HepG2 (cell line): ENCODE measurements around the gene MUC6. TPM values are rescaled to one million over a fixed set of nuclear protein-coding genes. Genes with fewer than 3 reads are reported as not detected.

Source experiments
- AGO1 ChIP-seq: fragments of 200-400 bp; formaldehyde crosslinking; IDR thresholded peaks from 2 replicates; pipeline ENCODE4 v1.6.1; 2017; ENCODE audit warnings: mild to moderate bottlenecking, low read depth, low read length, moderate library complexity; ENCODE audit not compliant: poor library complexity, severe bottlenecking
- DMAP1 ChIP-seq: IDR thresholded peaks from 2 replicates; pipeline ENCODE4 v1.6.1; 2016
- GATAD2A ChIP-seq: IDR thresholded peaks from 2 replicates; pipeline ENCODE4 v1.6.1; 2016
- MEIS1 ChIP-seq: sonication (generic); formaldehyde crosslinking; IDR thresholded peaks from 2 replicates; pipeline ENCODE4 v1.9.0; 2021; ENCODE audit warnings: mild to moderate bottlenecking, missing genetic modification reagents, moderate library complexity, borderline replicate concordance
- NAIF1 ChIP-seq: sonication (generic); formaldehyde crosslinking; IDR thresholded peaks from 2 replicates; pipeline ENCODE4 v1.5.0; 2020; ENCODE audit warnings: mild to moderate bottlenecking, missing genetic modification reagents, borderline replicate concordance
- PRPF4 ChIP-seq: fragments of 200-400 bp; formaldehyde crosslinking; IDR thresholded peaks from 2 replicates; pipeline ENCODE4 v1.6.1; 2016; ENCODE audit warnings: low read length, low read depth; ENCODE audit not compliant: poor library complexity, severe bottlenecking
- SUZ12 ChIP-seq: fragments of 150-350 bp; IDR thresholded peaks from 2 replicates; pipeline ENCODE4 v1.6.1; 2014; ENCODE audit warnings: low read depth, low read length
- ZNF282 ChIP-seq: fragments of 450-650 bp; IDR thresholded peaks from 2 replicates; pipeline ENCODE4 v1.6.1; 2018; ENCODE audit not compliant: partially characterized antibody
- ZNF484 ChIP-seq: sonication (generic); formaldehyde crosslinking; IDR thresholded peaks from 2 replicates; pipeline ENCODE4 v1.5.1; 2020; ENCODE audit warnings: mild to moderate bottlenecking, low read depth, missing genetic modification reagents, borderline replicate concordance
- ZNF619 ChIP-seq: sonication (generic); formaldehyde crosslinking; IDR thresholded peaks from 2 replicates; pipeline ENCODE4 v1.4.0; 2020; ENCODE audit warnings: mild to moderate bottlenecking, missing genetic modification reagents
- ZNF768 ChIP-seq: sonication (generic); formaldehyde crosslinking; IDR thresholded peaks from 2 replicates; pipeline ENCODE4 v1.4.0; 2020; ENCODE audit warnings: missing genetic modification reagents
- polyA plus RNA-seq, 8 experiments: library from polyadenylated mRNA; depleted of rRNA in 3 of 8; stranded (reverse) in 7 of 8; unstranded in 1 of 8; fragments of >200 nt; fragmentation: Illumina TruSeq in 4 of 8; extraction: Trizol in 4 of 8; gene quantifications; 2 replicates each; pipeline versions ENCODE4 v1.2.1 to v1.2.3, GENCODE V29; 2011 to 2016; ENCODE audit warnings: low read depth in 4 of 8, missing spikeins in 1 of 8, mixed read lengths in 1 of 8; ENCODE audit not compliant: insufficient read depth in 1 of 8
- total RNA-seq, 5 experiments: library from RNA; depleted of rRNA; stranded (reverse); fragments of >200 nt; fragmentation: Illumina TruSeq; extraction: Trizol; gene quantifications; 2 replicates each; pipeline ENCODE4 v1.2.3, GENCODE V29; 2016; ENCODE audit warnings: low read depth in 1 of 5
- TF ChIP-seq, protein P1 (sequence below): sonication (generic); formaldehyde crosslinking; IDR thresholded peaks from 2 replicates; pipeline ENCODE4 v1.4.0; 2020; ENCODE audit warnings: missing genetic modification reagents, borderline replicate concordance
- TF ChIP-seq, protein P2 (sequence below): sonication (generic); formaldehyde crosslinking; IDR thresholded peaks from 2 replicates; pipeline ENCODE4 v1.4.0; 2020; ENCODE audit warnings: missing genetic modification reagents
- TF ChIP-seq, protein P3 (sequence below): sonication (generic); formaldehyde crosslinking; IDR thresholded peaks from 2 replicates; pipeline ENCODE4 v1.8.0; 2022; ENCODE audit warnings: missing genetic modification reagents, mild to moderate bottlenecking, inconsistent platforms, borderline replicate concordance
- TF ChIP-seq, protein P4 (sequence below): sonication (generic); formaldehyde crosslinking; IDR thresholded peaks from 2 replicates; pipeline ENCODE4 v1.8.0; 2022; ENCODE audit warnings: mild to moderate bottlenecking, missing genetic modification reagents, borderline replicate concordance

The MUC6 gene
- total and polyA plus RNA-seq, 2 of the 13 experiments (the other 11 are each of a cell fraction or from before 2014, with no cell fraction given), result not detected

DNA sequence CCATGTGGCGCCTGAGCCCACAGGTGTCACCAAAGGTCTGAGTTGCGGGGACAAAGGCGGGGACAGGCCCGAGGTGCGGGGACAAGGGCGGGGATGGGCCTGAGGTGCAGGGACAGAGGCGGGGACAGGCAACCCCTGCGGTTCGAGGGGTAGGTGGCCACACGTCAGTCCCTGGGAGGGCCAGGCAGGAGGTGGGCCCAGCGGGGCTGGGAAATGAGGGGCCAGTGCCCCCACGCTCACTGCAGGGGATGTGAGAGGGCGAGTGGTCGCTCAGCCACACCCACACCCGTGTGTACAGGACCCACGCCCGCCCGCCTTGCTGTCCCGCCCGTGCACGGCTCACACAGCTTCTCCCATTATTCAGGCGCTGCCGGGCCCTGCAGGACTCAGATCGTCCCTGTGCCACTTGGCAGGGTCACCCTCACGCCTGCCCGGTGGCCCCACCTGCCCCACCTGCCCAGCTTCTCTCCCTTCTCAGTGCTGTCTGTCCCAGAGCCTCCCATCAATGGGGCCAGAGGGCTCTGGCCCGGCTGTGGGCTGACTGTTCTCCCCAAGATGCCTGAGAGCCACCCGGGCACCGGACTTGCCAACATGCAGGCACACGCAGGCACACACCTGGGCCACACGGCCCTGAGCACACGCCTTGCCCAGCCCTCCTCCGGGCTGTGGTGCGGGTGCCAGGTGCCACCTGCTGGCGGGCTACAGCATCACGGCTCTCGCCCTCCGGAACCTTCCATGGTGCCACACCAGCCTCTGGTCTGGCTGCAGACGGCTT, 14.2 kb upstream of the MUC6 start (continued):
- TF ChIP-seq AGO1 (peak; percentile 7), DMAP1 (no peak), GATAD2A (CRISPR knock-in tag) (peak; percentile 57), ZNF619 (CRISPR knock-in tag) (peak; percentile 73; the same call in 1 of the 2 replicates), ZNF484 (CRISPR knock-in tag) (no peak), MEIS1 (CRISPR knock-in tag) (0 out of 2 replicates have a peak, but pooled peaks have one; percentile 42), PRPF4 (no peak), NAIF1 (CRISPR knock-in tag) (no peak), ZNF282 (no peak), SUZ12 (no peak), ZNF768 (CRISPR knock-in tag) (peak; percentile 23; the same call in 1 of the 2 replicates)
- TF ChIP-seq, protein P1, sequence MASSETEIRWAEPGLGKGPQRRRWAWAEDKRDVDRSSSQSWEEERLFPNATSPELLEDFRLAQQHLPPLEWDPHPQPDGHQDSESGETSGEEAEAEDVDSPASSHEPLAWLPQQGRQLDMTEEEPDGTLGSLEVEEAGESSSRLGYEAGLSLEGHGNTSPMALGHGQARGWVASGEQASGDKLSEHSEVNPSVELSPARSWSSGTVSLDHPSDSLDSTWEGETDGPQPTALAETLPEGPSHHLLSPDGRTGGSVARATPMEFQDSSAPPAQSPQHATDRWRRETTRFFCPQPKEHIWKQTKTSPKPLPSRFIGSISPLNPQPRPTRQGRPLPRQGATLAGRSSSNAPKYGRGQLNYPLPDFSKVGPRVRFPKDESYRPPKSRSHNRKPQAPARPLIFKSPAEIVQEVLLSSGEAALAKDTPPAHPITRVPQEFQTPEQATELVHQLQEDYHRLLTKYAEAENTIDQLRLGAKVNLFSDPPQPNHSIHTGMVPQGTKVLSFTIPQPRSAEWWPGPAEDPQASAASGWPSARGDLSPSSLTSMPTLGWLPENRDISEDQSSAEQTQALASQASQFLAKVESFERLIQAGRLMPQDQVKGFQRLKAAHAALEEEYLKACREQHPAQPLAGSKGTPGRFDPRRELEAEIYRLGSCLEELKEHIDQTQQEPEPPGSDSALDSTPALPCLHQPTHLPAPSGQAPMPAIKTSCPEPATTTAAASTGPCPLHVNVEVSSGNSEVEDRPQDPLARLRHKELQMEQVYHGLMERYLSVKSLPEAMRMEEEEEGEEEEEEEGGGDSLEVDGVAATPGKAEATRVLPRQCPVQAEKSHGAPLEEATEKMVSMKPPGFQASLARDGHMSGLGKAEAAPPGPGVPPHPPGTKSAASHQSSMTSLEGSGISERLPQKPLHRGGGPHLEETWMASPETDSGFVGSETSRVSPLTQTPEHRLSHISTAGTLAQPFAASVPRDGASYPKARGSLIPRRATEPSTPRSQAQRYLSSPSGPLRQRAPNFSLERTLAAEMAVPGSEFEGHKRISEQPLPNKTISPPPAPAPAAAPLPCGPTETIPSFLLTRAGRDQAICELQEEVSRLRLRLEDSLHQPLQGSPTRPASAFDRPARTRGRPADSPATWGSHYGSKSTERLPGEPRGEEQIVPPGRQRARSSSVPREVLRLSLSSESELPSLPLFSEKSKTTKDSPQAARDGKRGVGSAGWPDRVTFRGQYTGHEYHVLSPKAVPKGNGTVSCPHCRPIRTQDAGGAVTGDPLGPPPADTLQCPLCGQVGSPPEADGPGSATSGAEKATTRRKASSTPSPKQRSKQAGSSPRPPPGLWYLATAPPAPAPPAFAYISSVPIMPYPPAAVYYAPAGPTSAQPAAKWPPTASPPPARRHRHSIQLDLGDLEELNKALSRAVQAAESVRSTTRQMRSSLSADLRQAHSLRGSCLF, result no peak
- TF ChIP-seq, protein P2, sequence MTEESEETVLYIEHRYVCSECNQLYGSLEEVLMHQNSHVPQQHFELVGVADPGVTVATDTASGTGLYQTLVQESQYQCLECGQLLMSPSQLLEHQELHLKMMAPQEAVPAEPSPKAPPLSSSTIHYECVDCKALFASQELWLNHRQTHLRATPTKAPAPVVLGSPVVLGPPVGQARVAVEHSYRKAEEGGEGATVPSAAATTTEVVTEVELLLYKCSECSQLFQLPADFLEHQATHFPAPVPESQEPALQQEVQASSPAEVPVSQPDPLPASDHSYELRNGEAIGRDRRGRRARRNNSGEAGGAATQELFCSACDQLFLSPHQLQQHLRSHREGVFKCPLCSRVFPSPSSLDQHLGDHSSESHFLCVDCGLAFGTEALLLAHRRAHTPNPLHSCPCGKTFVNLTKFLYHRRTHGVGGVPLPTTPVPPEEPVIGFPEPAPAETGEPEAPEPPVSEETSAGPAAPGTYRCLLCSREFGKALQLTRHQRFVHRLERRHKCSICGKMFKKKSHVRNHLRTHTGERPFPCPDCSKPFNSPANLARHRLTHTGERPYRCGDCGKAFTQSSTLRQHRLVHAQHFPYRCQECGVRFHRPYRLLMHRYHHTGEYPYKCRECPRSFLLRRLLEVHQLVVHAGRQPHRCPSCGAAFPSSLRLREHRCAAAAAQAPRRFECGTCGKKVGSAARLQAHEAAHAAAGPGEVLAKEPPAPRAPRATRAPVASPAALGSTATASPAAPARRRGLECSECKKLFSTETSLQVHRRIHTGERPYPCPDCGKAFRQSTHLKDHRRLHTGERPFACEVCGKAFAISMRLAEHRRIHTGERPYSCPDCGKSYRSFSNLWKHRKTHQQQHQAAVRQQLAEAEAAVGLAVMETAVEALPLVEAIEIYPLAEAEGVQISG, result no peak
- TF ChIP-seq, protein P3, sequence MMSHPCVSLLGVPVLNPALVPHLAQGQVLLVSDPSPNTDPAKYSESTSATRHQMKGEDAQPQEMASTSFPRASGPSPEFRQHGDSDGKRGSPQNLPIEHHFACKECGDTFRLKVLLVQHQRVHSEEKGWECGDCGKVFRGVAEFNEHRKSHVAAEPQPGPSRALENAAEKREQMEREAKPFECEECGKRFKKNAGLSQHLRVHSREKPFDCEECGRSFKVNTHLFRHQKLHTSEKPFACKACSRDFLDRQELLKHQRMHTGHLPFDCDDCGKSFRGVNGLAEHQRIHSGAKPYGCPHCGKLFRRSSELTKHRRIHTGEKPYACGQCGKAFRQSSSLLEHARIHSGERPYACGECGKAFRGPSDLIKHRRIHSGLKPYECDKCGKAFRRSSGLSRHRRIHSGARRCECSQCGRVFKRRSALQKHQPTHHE (CRISPR knock-in tag), result no peak
- TF ChIP-seq, protein P4, sequence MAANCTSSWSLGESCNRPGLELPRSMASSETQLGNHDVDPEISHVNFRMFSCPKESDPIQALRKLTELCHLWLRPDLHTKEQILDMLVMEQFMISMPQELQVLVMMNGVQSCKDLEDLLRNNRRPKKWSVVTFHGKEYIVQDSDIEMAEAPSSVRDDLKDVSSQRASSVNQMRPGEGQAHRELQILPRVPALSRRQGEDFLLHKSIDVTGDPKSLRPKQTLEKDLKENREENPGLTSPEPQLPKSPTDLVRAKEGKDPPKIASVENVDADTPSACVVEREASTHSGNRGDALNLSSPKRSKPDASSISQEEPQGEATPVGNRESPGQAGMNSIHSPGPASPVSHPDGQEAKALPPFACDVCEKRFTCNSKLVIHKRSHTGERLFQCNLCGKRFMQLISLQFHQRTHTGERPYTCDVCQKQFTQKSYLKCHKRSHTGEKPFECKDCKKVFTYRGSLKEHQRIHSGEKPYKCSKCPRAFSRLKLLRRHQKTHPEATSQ, result no peak
